ENCODE data around the gene NCK2. TPM values are rescaled to one million over a fixed set of nuclear protein-coding genes. Genes with fewer than 3 reads are reported as not detected.

NCK2 gene
- total and polyA plus RNA-seq, 2 donors from 2014 or later = 22.8 to 52.9 TPM

- no peaks in the 10 kb centered on the region for H3K27me3 ChIP-seq (ENCODE audit: control insufficient read depth, insufficient read depth, low read length)
- no peak overlapping the region for H3K4me3 ChIP-seq (ENCODE audit: low read length in 3 of 3)
- intact Hi-C loops (cut with DNase I) = no loop called here
- no peak overlapping the region for H3K9ac ChIP-seq (ENCODE audit: low read length in 3 of 3)
- peaks cover 0 to 10% (median 0%) of the 10 kb centered on the region in 3 donors for H3K4me1 ChIP-seq (ENCODE audit: control insufficient read depth in 2 of 3, insufficient read depth in 2 of 3, low read depth in 1 of 3, low read length in 3 of 3)
- DNase-seq (no peak), FAIRE-seq (no peak)
- TF ChIP-seq, protein P1, sequence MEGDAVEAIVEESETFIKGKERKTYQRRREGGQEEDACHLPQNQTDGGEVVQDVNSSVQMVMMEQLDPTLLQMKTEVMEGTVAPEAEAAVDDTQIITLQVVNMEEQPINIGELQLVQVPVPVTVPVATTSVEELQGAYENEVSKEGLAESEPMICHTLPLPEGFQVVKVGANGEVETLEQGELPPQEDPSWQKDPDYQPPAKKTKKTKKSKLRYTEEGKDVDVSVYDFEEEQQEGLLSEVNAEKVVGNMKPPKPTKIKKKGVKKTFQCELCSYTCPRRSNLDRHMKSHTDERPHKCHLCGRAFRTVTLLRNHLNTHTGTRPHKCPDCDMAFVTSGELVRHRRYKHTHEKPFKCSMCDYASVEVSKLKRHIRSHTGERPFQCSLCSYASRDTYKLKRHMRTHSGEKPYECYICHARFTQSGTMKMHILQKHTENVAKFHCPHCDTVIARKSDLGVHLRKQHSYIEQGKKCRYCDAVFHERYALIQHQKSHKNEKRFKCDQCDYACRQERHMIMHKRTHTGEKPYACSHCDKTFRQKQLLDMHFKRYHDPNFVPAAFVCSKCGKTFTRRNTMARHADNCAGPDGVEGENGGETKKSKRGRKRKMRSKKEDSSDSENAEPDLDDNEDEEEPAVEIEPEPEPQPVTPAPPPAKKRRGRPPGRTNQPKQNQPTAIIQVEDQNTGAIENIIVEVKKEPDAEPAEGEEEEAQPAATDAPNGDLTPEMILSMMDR (IDR thresholded peaks at IDR 0.05; ENCODE audit: borderline replicate concordance, extremely low read depth, insufficient read depth) = no peak
- no peaks in the 10 kb centered on the region for H3K9me3 ChIP-seq (ENCODE audit: control insufficient read depth in 2 of 3, insufficient read depth in 1 of 3, low read length in 3 of 3)
- H3K36me3 ChIP-seq (ENCODE audit: control insufficient read depth in 2 of 3, insufficient read depth in 3 of 3, low read length in 3 of 3) = no peaks in the 10 kb centered on the region
- H3K27ac ChIP-seq (ENCODE audit: low read depth in 2 of 2, low read length in 2 of 2) = no peak overlapping the region
Measured at GRCh38 chr2:105857076-105857740, 112.5 kb downstream of the NCK2 start.

- TF ChIP-seq, protein P1 (IDR thresholded peaks at IDR 0.05; ENCODE audit: borderline replicate concordance, extremely low read depth, insufficient read depth) = no peak
- H3K9me3 ChIP-seq (ENCODE audit: control insufficient read depth in 2 of 3, insufficient read depth in 1 of 3, low read length in 3 of 3) = no peaks in the 10 kb centered on the region
- no peak for DNase-seq
- no peak overlapping the region for H3K9ac ChIP-seq (ENCODE audit: low read length in 3 of 3)
- H3K36me3 ChIP-seq (ENCODE audit: control insufficient read depth in 2 of 3, insufficient read depth in 3 of 3, low read length in 3 of 3) = no peaks in the 10 kb centered on the region
- H3K27me3 ChIP-seq (ENCODE audit: control insufficient read depth, insufficient read depth, low read length) = no peaks in the 10 kb centered on the region
- H3K27ac ChIP-seq (ENCODE audit: low read depth in 2 of 2, low read length in 2 of 2) = no peak overlapping the region
- no peak overlapping the region for H3K4me3 ChIP-seq (ENCODE audit: low read length in 3 of 3)
- intact Hi-C loops (cut with DNase I) = no loop called here
- peaks cover 0 to 6% (median 0%) of the 10 kb centered on the region in 3 donors for H3K4me1 ChIP-seq (ENCODE audit: control insufficient read depth in 2 of 3, insufficient read depth in 2 of 3, low read depth in 1 of 3, low read length in 3 of 3)
- FAIRE-seq = no peak
Measured at GRCh38 chr2:105858868-105859693, 114.4 kb downstream of the NCK2 start.

GRCh38 chr2:105859694-105859951, 114.9 kb downstream of the NCK2 start:
- H3K9me3 ChIP-seq (ENCODE audit: control insufficient read depth in 2 of 3, insufficient read depth in 1 of 3, low read length in 3 of 3) = no peaks in the 10 kb centered on the region
- no peak overlapping the region for H3K27ac ChIP-seq (ENCODE audit: low read depth in 2 of 2, low read length in 2 of 2)
- DNase-seq (no peak), FAIRE-seq (no peak)
- intact Hi-C loops (cut with DNase I) = no loop called here
- H3K4me1 ChIP-seq (ENCODE audit: control insufficient read depth in 2 of 3, insufficient read depth in 2 of 3, low read depth in 1 of 3, low read length in 3 of 3) = peaks cover 0 to 6% (median 0%) of the 10 kb centered on the region in 3 donors
- no peak overlapping the region for H3K9ac ChIP-seq (ENCODE audit: low read length in 3 of 3)
- no peaks in the 10 kb centered on the region for H3K27me3 ChIP-seq (ENCODE audit: control insufficient read depth, insufficient read depth, low read length)
- H3K4me3 ChIP-seq (ENCODE audit: low read length in 3 of 3) = no peak overlapping the region
- TF ChIP-seq, protein P1 (IDR thresholded peaks at IDR 0.05; ENCODE audit: borderline replicate concordance, extremely low read depth, insufficient read depth) = no peak
- H3K36me3 ChIP-seq (ENCODE audit: control insufficient read depth in 2 of 3, insufficient read depth in 3 of 3, low read length in 3 of 3) = no peaks in the 10 kb centered on the region

Data from kidney (tissue), 14 donors.